B cell (primary cell): ENCODE measurements around the gene USP7. TPM values are rescaled to one million over a fixed set of nuclear protein-coding genes. Genes with fewer than 3 reads are reported as not detected.
A peak's percentile ranks its signal among the peaks of the same experiment; 100 is the strongest.

ENCODE experiments used
- ATAC-seq: fragments of 200-7000 bp; cut with Tn5 transposase; one replicate; pipeline ENCODE4 v1.10.0; 2021; ENCODE audit warnings: low read depth, mild to moderate bottlenecking, moderate number of reproducible peaks, moderate library complexity
- CTCF ChIA-PET: fragments of 350-600 bp; sonication (Branson Sonifier 250); formaldehyde crosslinking; loops from one replicate; lab custom pipeline; 2021; ENCODE audit warnings: antibody characterized with exemption, inconsistent platforms; lab: Charles Lee
- POLR2A ChIA-PET: fragments of 350-600 bp; sonication (Branson Sonifier 250); formaldehyde crosslinking; loops from one replicate; lab custom pipeline; 2021; ENCODE audit warnings: antibody characterized with exemption; lab: Charles Lee
- DNase-seq: peaks from one replicate; pipeline ENCODE4 v3.0.0; 2013
- H2AFZ ChIP-seq: 2 replicates; pipeline ENCODE4 v1.6.1; 2012; ENCODE audit warnings: mild to moderate bottlenecking, low read depth, low read length; ENCODE audit not compliant: insufficient read depth, poor library complexity, severe bottlenecking
- H3K27ac ChIP-seq, 2 donors: 1 replicate in 1 of 2; 2 replicates in 1 of 2; pipeline ENCODE4 v1.5.1; 2012 to 2013; ENCODE audit warnings: low read length in 2 of 2, mild to moderate bottlenecking in 2 of 2, moderate library complexity in 1 of 2
- H3K27me3 ChIP-seq, 4 experiments: fragments of 200-600 bp in 1 of 4; sonication (generic) in 1 of 4; replicated peaks in 1 of 4; 1 replicate in 2 of 4; 2 replicates in 2 of 4; pipeline versions ENCODE4 v1.6.1 to v1.7.0; 2013 to 2016; ENCODE audit warnings: low read length in 3 of 4, mild to moderate bottlenecking in 2 of 4, mixed read lengths in 1 of 4, moderate library complexity in 1 of 4; ENCODE audit not compliant: insufficient read depth in 4 of 4, control insufficient read depth in 3 of 4; ENCODE audit errors: control extremely low read depth in 1 of 4
- H3K36me3 ChIP-seq, 2 experiments: replicated peaks in 1 of 2; 1 replicate in 1 of 2; 2 replicates in 1 of 2; pipeline versions ENCODE4 v1.6.1 to v1.7.1; 2013; ENCODE audit warnings: low read length in 1 of 2; ENCODE audit not compliant: insufficient read depth in 2 of 2, control insufficient read depth in 1 of 2; ENCODE audit errors: control extremely low read depth in 1 of 2, extremely low read depth in 1 of 2
- H3K4me1 ChIP-seq, 2 donors: fragments of 200-600 bp in 1 of 2; sonication (generic) in 1 of 2; 1 replicate in 1 of 2; 2 replicates in 1 of 2; pipeline versions ENCODE4 v1.5.1 to v1.6.1; 2013 to 2017; ENCODE audit warnings: low read length in 2 of 2; ENCODE audit not compliant: control insufficient read depth in 2 of 2, insufficient read depth in 2 of 2
- H3K4me2 ChIP-seq: replicated peaks from 2 replicates; pipeline ENCODE3; 2012; ENCODE audit warnings: mild to moderate bottlenecking, low read depth, low read length; ENCODE audit not compliant: poor library complexity, severe bottlenecking
- H3K4me3 ChIP-seq, 5 experiments: fragments of 200-600 bp in 1 of 5; sonication (generic) in 1 of 5; 1 replicate in 3 of 5; 2 replicates in 2 of 5; pipeline versions ENCODE4 v1.5.1 to v1.7.0; 2011 to 2016; ENCODE audit warnings: low read length in 4 of 5, mild to moderate bottlenecking in 4 of 5, low read depth in 2 of 5, control low read depth in 1 of 5, moderate library complexity in 1 of 5; ENCODE audit not compliant: insufficient read depth in 1 of 5; ENCODE audit errors: control extremely low read depth in 1 of 5, extremely low read depth in 1 of 5
- H3K79me2 ChIP-seq: fragments of 200-600 bp; sonication (generic); one replicate; pipeline ENCODE4 v1.6.0; 2016; ENCODE audit warnings: low read length; ENCODE audit not compliant: control insufficient read depth, insufficient read depth
- H3K9ac ChIP-seq: fragments of 200-600 bp; sonication (generic); 2 replicates; pipeline ENCODE4 v1.6.1; 2017; ENCODE audit warnings: mild to moderate bottlenecking, low read length, moderate library complexity
- H3K9me3 ChIP-seq, 3 donors: one replicate each; pipeline versions ENCODE4 v1.6.1 to v1.7.1; 2013; ENCODE audit warnings: low read length in 2 of 3; ENCODE audit not compliant: control insufficient read depth in 2 of 3, insufficient read depth in 1 of 3; ENCODE audit errors: control extremely low read depth in 1 of 3
- H4K20me1 ChIP-seq: 2 replicates; pipeline ENCODE4 v1.6.0; 2012; ENCODE audit warnings: mild to moderate bottlenecking, low read length; ENCODE audit not compliant: insufficient read depth, control insufficient read depth, poor library complexity, severe bottlenecking
- H3K27ac Mint-ChIP-seq: one replicate; pipeline ENCODE4 v1.8.0; 2021; ENCODE audit warnings: mixed read lengths
- H3K27me3 Mint-ChIP-seq: one replicate; pipeline ENCODE4 v1.8.0; 2021; ENCODE audit warnings: mixed read lengths
- H3K4me1 Mint-ChIP-seq: one replicate; pipeline ENCODE4 v1.8.0; 2021; ENCODE audit warnings: mixed read lengths
- H3K4me3 Mint-ChIP-seq: one replicate; pipeline ENCODE4 v1.8.0; 2021; ENCODE audit warnings: mixed read lengths
- H3K9me3 Mint-ChIP-seq: one replicate; pipeline ENCODE4 v1.8.0; 2022; ENCODE audit warnings: mixed read lengths; ENCODE audit not compliant: insufficient read depth
- EZH2 ChIP-seq: IDR thresholded peaks from 2 replicates; pipeline ENCODE4 v1.6.1; 2012; ENCODE audit warnings: borderline replicate concordance, low read depth, mild to moderate bottlenecking, moderate library complexity, low read length; ENCODE audit not compliant: insufficient read depth, poor library complexity, severe bottlenecking
- WGBS: methylation state at CpG from one replicate; pipeline ENCODE4 v1.1.5; 2013; ENCODE audit warnings: missing lambda C conversion rate; ENCODE audit not compliant: insufficient coverage; 5-methylcytosine and 5-hydroxymethylcytosine counted together
- intact Hi-C: fragments of 100-400 bp; cut with micrococcal nuclease; formaldehyde crosslinking; loops from one replicate; pipeline ENCODE4 v1.10.0; 2022
- polyA plus RNA-seq: library from polyadenylated mRNA; depleted of rRNA; stranded (reverse); fragments of >200 nt; gene quantifications from 2 replicates; pipeline ENCODE4 v1.2.3, GENCODE V29; 2012
- total RNA-seq, 2 donors: library from RNA; stranded (reverse); fragments of 120-200 nt in 1 of 2; gene quantifications; 1 replicate in 1 of 2; 2 replicates in 1 of 2; pipeline versions ENCODE4 v1.2.3 to v1.2.4, GENCODE V29; 2013 to 2022
- TF ChIP-seq, protein P1 (sequence below): fragments of 200-600 bp; IDR thresholded peaks from one replicate; pipeline ENCODE4 v1.8.0; 2022; ENCODE audit warnings: antibody characterized with exemption, mild to moderate bottlenecking

The USP7 gene
- total and polyA plus RNA-seq, 2 donors (not counting 1 experiment from before 2014, with no cell fraction given) = 27.4 to 223 TPM

DNA sequence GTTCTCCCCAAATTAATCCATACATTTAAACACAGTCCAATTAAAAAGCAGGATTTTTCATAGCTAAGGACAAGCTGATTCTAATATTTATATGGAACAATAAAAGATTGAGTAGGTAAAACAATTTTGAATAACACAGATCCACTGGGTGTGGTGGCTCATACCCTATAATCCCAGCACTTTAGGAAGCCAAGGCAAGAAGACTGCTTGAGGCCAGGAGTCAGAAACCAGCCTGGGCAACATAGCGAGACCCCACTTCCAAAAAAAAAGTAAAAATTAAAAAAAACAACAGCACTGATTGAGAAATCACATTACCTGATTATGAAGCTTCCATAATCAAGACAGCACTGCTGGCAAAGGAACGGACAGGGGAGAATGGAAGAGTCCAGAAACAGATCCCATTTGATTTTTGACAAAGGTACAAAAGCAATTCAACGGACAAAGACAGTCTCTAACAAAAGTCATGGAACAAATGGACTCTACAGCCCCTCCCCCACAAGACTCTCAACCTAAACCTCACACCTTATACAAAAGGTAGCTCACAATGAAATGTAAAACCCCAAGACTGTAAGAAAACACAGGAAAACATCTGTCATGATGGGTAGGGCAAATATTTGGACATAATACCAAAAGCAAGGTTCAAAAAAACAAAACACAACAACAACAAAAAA, 17.9 kb downstream of the USP7 start:
- ChIA-PET POLR2A (interaction anchor here (1.1 kb wide), 1 partner anchor 14 kb away, joined by 3 read pairs; no protein-coding TSS in a partner anchor), CTCF (interaction anchor here (0.8 to 2.8 kb wide), 4 partner anchors 10 to 63 kb away, joined by 3 to 15 read pairs (median 6); no protein-coding TSS in a partner anchor)
- Histone ChIP-seq H3K27ac (peak overlapping the region in 1 of 2 donors; percentile 46), H3K36me3 (peaks cover 0 to 2% of the 10 kb centered on the region in 2 experiments), H3K4me3 (no peak overlapping the region), H3K4me1 (peaks cover 95 to 99% of the 10 kb centered on the region in 2 donors), H3K27me3 (no peaks in the 10 kb centered on the region), H3K9me3 (peaks cover 0 to 5% (median 0%) of the 10 kb centered on the region in 3 donors), H3K79me2 (peaks cover 100% of the 10 kb centered on the region), H4K20me1 (peaks cover 99% of the 10 kb centered on the region), H3K4me2 (peak overlapping the region; percentile 83), H2AFZ (no peak overlapping the region), H3K9ac (no peak overlapping the region)
- Mint-ChIP-seq H3K4me3 (peak overlapping the region; percentile 54), H3K27ac (peak overlapping the region; percentile 60), H3K27me3 (no peaks in the 10 kb centered on the region), H3K9me3 (no peaks in the 10 kb centered on the region), H3K4me1 (peaks cover 94% of the 10 kb centered on the region)
- DNase-seq (no peak), ATAC-seq (no peak)
- no peak for TF ChIP-seq EZH2
- TF ChIP-seq, protein P1, sequence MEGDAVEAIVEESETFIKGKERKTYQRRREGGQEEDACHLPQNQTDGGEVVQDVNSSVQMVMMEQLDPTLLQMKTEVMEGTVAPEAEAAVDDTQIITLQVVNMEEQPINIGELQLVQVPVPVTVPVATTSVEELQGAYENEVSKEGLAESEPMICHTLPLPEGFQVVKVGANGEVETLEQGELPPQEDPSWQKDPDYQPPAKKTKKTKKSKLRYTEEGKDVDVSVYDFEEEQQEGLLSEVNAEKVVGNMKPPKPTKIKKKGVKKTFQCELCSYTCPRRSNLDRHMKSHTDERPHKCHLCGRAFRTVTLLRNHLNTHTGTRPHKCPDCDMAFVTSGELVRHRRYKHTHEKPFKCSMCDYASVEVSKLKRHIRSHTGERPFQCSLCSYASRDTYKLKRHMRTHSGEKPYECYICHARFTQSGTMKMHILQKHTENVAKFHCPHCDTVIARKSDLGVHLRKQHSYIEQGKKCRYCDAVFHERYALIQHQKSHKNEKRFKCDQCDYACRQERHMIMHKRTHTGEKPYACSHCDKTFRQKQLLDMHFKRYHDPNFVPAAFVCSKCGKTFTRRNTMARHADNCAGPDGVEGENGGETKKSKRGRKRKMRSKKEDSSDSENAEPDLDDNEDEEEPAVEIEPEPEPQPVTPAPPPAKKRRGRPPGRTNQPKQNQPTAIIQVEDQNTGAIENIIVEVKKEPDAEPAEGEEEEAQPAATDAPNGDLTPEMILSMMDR = no peak
- 100% methylated on average over 2 of the region's 3 CpGs for WGBS
- intact Hi-C loops = loop anchor here (2.0 kb wide), 1 partner anchor 15 kb away; no protein-coding TSS in a partner anchor
